ENCODE data around the gene LRRC46. TPM values are rescaled to one million over a fixed set of nuclear protein-coding genes. Genes with fewer than 3 reads are reported as not detected.
A peak's percentile ranks its signal among the peaks of the same experiment; 100 is the strongest.

LRRC46 gene
- total RNA-seq, 1 donor from 2014 or later = 11.6 TPM

DNA sequence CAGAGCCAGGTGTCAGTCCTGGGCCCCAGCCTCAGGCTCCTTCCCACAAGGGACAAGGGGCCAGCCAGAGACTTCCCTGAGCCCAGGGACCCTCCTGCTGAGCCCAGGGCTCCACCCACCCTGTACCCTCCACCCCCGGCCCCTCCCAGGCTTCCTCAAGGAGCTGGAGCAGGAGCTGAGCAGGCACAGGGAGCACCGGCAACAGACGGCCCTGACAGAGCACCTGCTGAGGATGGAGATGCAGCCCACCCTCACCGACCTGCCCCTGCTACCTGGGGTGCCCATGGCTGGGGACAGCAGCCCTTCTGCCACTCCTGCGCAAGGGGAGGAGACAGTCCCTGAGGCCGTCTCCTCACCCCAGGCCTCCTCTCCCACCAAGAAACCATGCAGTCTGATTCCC lies 5.1 kb downstream of the LRRC46 start:
- Histone ChIP-seq H3K9me3 (no peaks in the 10 kb centered on the region), H3K4me3 (no peak overlapping the region), H3K27ac (no peak overlapping the region), H3K4me1 (peaks cover 40% of the 10 kb centered on the region), H3K36me3 (peaks cover 30% of the 10 kb centered on the region), H3K27me3 (ENCODE audit: low read depth) (no peaks in the 10 kb centered on the region)
- DNase-seq = no peak
- no peak for ATAC-seq
- TF ChIP-seq, protein P1, sequence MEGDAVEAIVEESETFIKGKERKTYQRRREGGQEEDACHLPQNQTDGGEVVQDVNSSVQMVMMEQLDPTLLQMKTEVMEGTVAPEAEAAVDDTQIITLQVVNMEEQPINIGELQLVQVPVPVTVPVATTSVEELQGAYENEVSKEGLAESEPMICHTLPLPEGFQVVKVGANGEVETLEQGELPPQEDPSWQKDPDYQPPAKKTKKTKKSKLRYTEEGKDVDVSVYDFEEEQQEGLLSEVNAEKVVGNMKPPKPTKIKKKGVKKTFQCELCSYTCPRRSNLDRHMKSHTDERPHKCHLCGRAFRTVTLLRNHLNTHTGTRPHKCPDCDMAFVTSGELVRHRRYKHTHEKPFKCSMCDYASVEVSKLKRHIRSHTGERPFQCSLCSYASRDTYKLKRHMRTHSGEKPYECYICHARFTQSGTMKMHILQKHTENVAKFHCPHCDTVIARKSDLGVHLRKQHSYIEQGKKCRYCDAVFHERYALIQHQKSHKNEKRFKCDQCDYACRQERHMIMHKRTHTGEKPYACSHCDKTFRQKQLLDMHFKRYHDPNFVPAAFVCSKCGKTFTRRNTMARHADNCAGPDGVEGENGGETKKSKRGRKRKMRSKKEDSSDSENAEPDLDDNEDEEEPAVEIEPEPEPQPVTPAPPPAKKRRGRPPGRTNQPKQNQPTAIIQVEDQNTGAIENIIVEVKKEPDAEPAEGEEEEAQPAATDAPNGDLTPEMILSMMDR (IDR thresholded peaks at IDR 0.05) = no peak
- intact Hi-C loops (cut with DNase I) = no loop called here

DNA sequence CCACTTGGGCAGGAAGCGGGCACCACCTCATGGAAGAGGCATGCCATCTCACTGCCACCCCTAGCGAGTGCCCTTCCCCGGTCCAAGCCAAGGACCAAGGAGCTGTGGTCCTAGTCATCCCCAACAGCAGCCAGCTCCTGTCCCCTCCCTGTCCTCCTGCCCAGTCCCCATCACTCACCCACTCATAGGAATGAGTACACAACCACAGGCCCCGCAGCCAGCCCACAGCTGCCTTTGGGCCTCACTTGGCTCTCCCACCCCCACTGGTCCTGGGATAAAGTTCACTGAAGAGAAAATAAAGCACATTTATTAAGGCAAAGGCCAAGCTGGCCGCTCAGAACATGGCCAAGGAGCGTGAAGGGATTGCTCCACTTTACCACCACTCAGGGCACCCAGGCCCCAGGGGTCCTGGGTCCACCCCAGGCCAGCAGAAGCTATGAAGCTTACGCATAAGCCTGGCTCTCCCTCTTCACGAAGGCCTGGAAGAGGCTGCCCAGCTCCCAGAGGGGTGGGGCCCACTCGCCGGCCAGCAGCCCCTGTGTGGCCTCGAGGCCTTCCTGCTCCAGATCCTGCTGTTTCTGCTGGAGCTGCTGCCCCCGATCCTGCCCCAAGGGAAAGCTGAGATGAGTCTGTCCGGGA lies 6.0 kb downstream of the LRRC46 start:
- Histone ChIP-seq H3K4me1 (peaks cover 37% of the 10 kb centered on the region), H3K36me3 (peaks cover 30% of the 10 kb centered on the region), H3K9me3 (no peaks in the 10 kb centered on the region), H3K27ac (no peak overlapping the region), H3K27me3 (ENCODE audit: low read depth) (no peaks in the 10 kb centered on the region), H3K4me3 (no peak overlapping the region)
- TF ChIP-seq, protein P1 (IDR thresholded peaks at IDR 0.05) = no peak
- ATAC-seq (no peak), DNase-seq (no peak)
- intact Hi-C loops (cut with DNase I) = no loop called here

DNA sequence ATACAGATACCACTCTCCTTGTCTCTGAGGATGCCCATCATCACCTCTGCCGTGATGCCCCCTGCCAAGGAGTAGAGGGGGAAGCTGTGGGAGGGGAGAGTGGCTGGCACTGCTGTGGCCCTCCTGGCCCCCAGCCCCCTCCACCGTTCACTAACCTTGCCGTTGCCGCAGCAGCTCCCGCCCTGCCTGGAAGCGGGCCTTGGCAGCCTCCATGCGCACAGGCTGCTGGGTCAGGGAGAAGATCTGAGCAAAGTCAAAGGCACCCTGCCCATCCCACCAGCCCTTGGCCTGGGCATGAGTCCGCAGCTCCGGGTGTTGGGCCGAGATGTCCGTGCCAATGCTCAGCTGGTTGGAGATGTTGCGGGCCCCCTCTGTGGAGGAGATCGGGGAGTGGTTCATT lies 7.2 kb downstream of the LRRC46 start:
- H3K4me1 ChIP-seq = peaks cover 47% of the 10 kb centered on the region
- no peak for DNase-seq

DNA sequence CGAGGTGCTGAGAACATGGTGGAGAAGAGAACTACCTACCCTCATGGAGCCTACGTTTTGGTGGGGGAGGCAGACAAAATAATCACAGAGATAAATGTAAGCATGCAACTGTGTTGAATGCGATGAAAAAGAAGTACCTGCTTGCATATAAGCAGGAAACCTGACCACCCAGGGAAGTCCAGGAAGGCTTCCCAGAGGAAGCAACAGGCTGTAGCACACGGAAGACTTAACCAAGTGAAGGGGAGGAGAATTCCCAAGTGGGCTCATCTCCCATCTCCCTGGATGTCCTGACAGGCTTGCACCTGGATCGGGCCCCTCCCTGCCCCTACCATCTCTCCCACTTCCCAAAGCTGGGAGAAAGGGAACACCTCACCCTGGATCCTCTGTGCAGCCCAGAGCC lies 7.6 kb downstream of the LRRC46 start:
- ATAC-seq (no peak), DNase-seq (no peak)
- H3K36me3 ChIP-seq = peaks cover 30% of the 10 kb centered on the region
- no peak overlapping the region for H3K4me3 ChIP-seq
- no peaks in the 10 kb centered on the region for H3K9me3 ChIP-seq
- no peak overlapping the region for H3K27ac ChIP-seq
- TF ChIP-seq, protein P1 (IDR thresholded peaks at IDR 0.05) = no peak
- peaks cover 51% of the 10 kb centered on the region for H3K4me1 ChIP-seq
- intact Hi-C loops (cut with DNase I) = no loop called here
- peaks cover under 1% of the 10 kb centered on the region for H3K27me3 ChIP-seq (ENCODE audit: low read depth)

More for the DNA sequence above, 7.2 kb downstream of the LRRC46 start:
- TF ChIP-seq, protein P1 (IDR thresholded peaks at IDR 0.05) = no peak
- Histone ChIP-seq H3K27me3 (ENCODE audit: low read depth) (no peaks in the 10 kb centered on the region), H3K9me3 (no peaks in the 10 kb centered on the region), H3K36me3 (peaks cover 30% of the 10 kb centered on the region), H3K27ac (no peak overlapping the region), H3K4me3 (no peak overlapping the region)
- intact Hi-C loops (cut with DNase I) = no loop called here
- no peak for ATAC-seq

DNA sequence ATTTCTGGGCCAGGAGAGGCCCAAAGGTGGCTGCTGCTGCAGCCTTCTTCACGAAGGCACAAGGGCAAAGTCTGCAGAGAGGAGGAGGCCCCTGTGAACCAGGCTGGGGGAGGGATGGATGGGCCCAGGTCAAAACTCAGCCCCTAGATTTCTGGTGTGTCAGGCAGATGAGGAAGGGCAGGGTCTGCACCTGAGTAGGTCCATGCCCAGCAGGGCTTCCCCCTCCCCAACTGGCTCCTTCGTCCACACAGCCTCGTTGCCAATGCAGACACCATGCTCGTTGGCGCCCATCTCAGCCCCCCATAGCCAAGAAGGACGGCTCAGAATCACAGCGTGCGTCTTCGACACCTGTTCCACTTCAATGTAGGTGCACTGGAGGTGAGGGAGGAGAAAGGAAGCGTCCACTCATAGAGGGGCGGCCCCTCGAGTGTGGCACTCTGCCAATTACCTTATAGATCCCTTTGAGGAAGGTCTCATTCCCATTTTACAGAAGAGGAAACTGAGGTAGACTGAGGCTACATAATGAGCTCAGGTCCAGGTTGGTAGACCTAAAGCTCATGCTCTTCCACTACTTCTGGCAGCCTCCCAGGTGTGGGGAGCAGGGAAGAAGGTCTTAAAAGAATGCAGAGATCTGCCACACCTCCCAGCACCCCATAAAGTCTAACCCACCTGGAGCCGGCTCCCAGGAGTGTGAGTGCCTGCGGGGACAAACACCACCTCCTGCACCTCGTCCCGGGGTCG lies 8.7 kb downstream of the LRRC46 start:
- peak overlapping the region; percentile 99 for H3K4me3 ChIP-seq
- H3K4me1 ChIP-seq = peaks cover 57% of the 10 kb centered on the region
- peaks cover 12% of the 10 kb centered on the region for H3K27me3 ChIP-seq (ENCODE audit: low read depth)
- ATAC-seq (no peak), DNase-seq (no peak)
- peaks cover 30% of the 10 kb centered on the region for H3K36me3 ChIP-seq
- H3K27ac ChIP-seq = peak overlapping the region; percentile 75
- TF ChIP-seq, protein P1 (IDR thresholded peaks at IDR 0.05) = no peak
- no peaks in the 10 kb centered on the region for H3K9me3 ChIP-seq
- intact Hi-C loops (cut with DNase I) = loop anchor here (5.0 kb wide), 1 partner anchor 52 kb away; no protein-coding TSS in a partner anchor
